Stimulated activated naive B cell treated with anti-CD40 and anti-IgM and Interleukin-4, amounts not matched to agents 10 μg/mL and 1 μg/mL and 100 μg/mL, for 72 hours (primary cell): ENCODE measurements around the gene GAS5.
"Not testable (repeated sequence)": the region's sequence is repeated elsewhere in the genome, so short reads cannot be mapped to it uniquely, and the experiment has no call there.

Experiments
- ATAC-seq, 2 donors: fragments of 150-1000 bp; cut with Tn5 transposase; replicated peaks; 2 replicates each; pipeline ENCODE4 v1.10.0; 2021; ENCODE audit warnings: moderate library complexity in 1 of 2
- DNase-seq: peaks from one replicate; pipeline ENCODE4 v3.0.0; 2021
- H3K27ac Mint-ChIP-seq: one replicate; pipeline ENCODE4 v1.8.0; 2022; ENCODE audit warnings: mild to moderate bottlenecking, mixed read lengths
- H3K27me3 Mint-ChIP-seq, 2 donors: one replicate each; pipeline ENCODE4 v1.8.0; 2022; ENCODE audit warnings: mixed read lengths in 2 of 2
- H3K36me3 Mint-ChIP-seq, 2 donors: one replicate each; pipeline ENCODE4 v1.8.0; 2022; ENCODE audit warnings: mixed read lengths in 2 of 2, mild to moderate bottlenecking in 1 of 2
- H3K4me1 Mint-ChIP-seq, 2 donors: one replicate each; pipeline ENCODE4 v1.8.0; 2022; ENCODE audit warnings: mixed read lengths in 2 of 2, mild to moderate bottlenecking in 1 of 2
- H3K4me3 Mint-ChIP-seq, 2 donors: one replicate each; pipeline ENCODE4 v1.8.0; 2022; ENCODE audit warnings: mild to moderate bottlenecking in 2 of 2, mixed read lengths in 2 of 2, moderate library complexity in 1 of 2
- H3K9me3 Mint-ChIP-seq, 2 donors: one replicate each; pipeline ENCODE4 v1.8.0; 2022; ENCODE audit warnings: mixed read lengths in 2 of 2, mild to moderate bottlenecking in 1 of 2

Gene GAS5

DNA sequence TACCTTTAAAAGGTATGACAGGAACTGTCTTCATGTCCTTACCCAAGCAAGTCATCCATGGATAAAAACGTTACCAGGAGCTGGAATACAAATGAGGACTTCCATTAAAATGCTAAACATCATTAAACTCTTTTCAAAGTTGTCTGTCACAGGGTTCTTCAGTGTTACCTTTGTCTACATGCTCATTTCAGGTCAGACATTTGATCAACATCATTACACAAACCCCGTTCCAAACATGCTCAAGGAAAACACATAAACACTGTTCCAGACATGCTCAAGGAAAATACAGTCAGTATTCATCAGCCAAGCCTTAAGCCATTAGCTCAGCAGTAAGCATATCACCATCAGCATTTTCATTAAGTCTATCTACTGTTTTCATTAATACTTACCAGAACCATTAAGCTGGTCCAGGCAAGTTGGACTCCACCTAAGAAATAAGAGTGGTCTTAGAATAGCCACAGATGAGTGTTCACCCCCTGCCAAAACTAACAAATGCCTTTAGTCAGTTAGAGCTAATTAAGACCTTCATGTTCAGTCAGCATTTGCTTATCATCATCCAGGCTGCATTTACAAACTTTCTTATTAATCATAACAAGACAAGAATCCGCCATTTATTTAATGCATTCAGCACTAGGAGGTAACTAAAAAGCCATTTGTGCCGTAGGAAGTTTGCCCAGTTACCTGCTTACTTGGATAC, 2.2 kb downstream of the GAS5 start:
- Mint-ChIP-seq H3K36me3 (peaks cover 45 to 70% of the 10 kb centered on the region in 2 donors), H3K4me3 (peak overlapping the region; percentile 93 to 97), H3K27me3 (no peaks in the 10 kb centered on the region), H3K27ac (peak overlapping the region; percentile 99), H3K4me1 (peaks cover 29 to 54% of the 10 kb centered on the region in 2 donors), H3K9me3 (no peaks in the 10 kb centered on the region)
- DNase-seq (no peak), ATAC-seq (no peak)

DNA sequence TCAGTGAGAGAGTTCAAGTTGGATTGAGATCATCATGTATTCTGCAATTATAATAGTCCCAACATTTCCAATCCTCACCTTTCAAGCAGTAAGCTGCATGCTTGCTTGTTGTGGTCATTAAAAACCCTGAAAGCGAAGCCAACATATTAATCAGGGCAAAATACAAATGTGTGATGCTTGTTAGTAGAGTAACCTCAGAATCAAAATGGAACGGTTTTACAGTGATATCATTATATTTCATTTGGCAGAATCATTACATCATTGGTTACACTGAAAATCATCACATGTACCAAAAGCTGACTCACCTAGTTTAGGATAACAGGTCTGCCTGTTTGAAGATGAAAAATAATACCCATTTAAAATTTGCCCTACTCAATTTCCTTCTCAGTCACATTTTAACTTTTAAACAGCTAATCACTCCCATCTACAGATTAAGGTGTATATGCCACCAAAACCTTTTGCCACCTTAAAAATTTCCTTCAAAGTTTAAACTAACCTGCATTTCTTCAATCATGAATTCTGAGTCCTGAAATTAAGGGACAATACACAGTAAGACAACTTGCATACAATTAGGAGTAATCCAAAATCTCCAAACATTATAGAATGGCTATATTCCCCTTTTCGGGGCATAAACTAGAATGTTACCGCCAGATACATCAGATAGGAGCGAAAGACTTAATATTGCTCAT, 3.5 kb downstream of the GAS5 start:
- DNase-seq (no peak), ATAC-seq (no peak)
- Mint-ChIP-seq H3K27me3 (no peaks in the 10 kb centered on the region), H3K27ac (peak overlapping the region; percentile 99), H3K4me1 (peaks cover 24 to 43% of the 10 kb centered on the region in 2 donors), H3K4me3 (peak overlapping the region; percentile 93 to 97), H3K9me3 (no peaks in the 10 kb centered on the region), H3K36me3 (peaks cover 45 to 66% of the 10 kb centered on the region in 2 donors)

DNA sequence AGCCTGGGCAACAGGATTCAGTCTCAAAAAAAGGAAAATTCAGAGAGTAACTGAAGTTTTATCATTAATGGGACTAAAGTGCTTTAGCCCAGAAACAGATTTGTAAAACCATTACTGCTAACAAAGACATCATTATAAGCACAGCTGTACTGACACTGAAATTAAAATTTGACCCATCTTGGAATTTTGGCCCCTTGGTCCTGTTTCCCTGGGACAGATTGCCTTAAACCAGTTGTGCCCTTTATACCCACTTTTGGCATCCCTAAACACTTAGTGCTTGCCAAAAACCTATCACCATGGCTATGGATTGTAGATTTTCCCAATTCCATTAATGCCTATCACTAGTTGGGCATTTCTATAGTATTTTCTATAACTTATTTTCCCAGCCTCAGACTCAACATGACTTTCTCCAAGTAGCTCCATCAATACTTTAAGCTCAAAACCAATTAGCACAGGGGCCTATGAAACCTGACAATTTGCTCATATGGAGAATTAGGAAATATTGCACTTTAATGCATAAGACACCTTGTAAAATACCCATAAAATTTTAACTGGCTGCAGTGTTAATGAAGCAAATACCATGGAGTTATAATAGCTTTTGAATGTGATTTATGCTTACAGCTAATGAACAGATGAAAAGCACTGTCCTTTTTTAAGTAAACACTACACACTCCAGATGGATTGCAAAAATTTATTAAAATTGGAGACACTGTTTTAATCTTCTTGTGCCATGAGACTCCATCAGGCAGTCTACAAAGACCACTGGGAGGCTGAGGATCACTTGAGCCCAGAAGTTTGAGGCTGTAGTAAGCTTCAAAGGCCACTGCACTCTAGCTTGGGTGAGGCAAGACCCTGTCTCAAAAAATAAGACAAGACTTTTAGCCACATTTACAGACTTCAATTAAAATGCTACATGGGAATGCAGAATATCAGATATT, 4.3 kb downstream of the GAS5 start:
- no peak for DNase-seq
- Mint-ChIP-seq H3K36me3 (peaks cover 45 to 66% of the 10 kb centered on the region in 2 donors), H3K9me3 (no peaks in the 10 kb centered on the region), H3K27ac (peak overlapping the region; percentile 99), H3K4me3 (peak overlapping the region; percentile 50 to 93), H3K27me3 (no peaks in the 10 kb centered on the region), H3K4me1 (peaks cover 19 to 36% of the 10 kb centered on the region in 2 donors)
- ATAC-seq, result no peak

DNA sequence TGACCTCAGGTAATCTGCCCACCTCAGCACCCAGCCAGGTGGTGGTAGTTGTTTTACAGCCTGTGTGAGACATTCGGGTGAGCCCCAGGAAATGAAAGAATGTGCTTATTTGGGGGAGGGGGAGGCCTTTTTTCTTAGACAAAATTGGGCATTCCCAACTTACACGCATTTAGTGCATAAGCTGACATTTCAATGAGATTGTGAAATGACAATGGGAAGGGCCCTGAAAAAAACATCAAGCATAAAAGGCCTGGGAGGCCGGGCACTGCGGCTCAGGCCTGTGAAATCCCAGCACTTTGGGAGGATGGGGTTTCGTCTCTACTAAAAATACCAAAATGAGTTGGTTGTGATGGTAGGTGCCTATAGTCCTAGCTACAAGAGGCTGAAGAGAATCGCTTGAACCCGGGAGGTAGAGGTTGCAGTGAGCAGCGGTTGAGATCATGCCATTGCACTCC, 5.0 kb downstream of the GAS5 start:
- Mint-ChIP-seq H3K9me3 (no peaks in the 10 kb centered on the region), H3K4me3 (peak overlapping the region in 1 of 2 donors; percentile 44), H3K27ac (peak overlapping the region; percentile 99), H3K36me3 (peaks cover 43 to 63% of the 10 kb centered on the region in 2 donors), H3K27me3 (no peaks in the 10 kb centered on the region), H3K4me1 (peaks cover 17 to 36% of the 10 kb centered on the region in 2 donors)
- DNase-seq, result no peak
- ATAC-seq, result peak; percentile 4 to 9

DNA sequence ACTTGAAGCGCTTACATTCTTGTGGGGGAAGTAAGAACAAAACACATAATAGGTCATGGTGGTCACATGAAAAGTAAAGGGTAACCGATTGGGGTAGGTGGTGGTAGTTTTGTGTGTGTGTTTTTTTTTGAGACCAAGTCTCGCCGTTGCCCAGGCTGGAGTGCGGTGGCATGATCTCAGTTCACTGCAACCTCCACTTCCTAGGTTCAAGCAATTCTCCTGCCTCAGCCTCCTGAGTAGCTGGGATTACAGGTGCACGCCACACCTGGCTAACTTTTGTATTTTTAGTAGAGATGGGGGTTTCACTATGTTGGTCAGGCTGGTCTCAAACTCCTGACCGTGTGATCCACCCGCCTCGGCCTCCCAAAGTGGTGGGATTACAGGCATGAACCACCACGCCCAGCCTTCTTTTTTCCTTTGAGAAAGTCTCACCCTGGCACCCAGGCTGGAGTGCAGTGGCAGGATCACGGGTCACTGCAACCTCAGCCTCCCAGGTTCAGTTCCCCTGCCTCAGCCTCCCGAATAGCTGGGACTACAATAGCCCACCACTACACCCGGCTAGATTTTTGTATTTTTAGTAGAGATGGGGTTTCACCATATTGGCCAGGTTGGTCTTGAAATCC, 5.5 kb downstream of the GAS5 start:
- H3K9me3 Mint-ChIP-seq, DNase-seq, H3K27me3 Mint-ChIP-seq: not testable (repeated sequence)
- peak overlapping the region in 1 of 2 donors; percentile 44 for H3K4me3 Mint-ChIP-seq
- ATAC-seq, result peak; percentile 21 to 30
- peaks cover 37 to 62% of the 10 kb centered on the region in 2 donors for H3K36me3 Mint-ChIP-seq
- H3K4me1 Mint-ChIP-seq, result peaks cover 15 to 36% of the 10 kb centered on the region in 2 donors
- peak overlapping the region; percentile 94 for H3K27ac Mint-ChIP-seq

DNA sequence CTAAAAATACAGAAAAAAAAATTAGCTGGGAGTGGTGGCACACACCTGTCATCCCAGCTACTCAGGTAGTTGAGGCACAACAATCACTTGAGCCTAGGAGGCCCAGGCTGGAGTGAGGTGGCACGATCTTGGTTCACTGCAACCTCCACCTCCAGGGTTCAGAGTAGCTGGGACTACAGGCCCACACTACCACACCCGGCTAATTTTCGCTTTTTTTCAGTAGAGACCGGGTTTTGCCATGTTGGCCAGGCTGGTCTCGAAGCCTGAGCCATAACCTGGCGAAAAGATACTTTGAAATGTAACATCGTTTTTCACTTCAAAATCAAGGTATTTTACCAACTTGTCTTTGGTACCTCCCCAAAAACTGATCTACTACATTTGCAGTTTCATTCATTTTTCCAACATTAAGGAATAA, 6.1 kb downstream of the GAS5 start:
- peak overlapping the region in 1 of 2 donors; percentile 17 for H3K4me3 Mint-ChIP-seq
- peaks cover 32 to 57% of the 10 kb centered on the region in 2 donors for H3K36me3 Mint-ChIP-seq
- ATAC-seq, result peak; percentile 23 to 35

DNA sequence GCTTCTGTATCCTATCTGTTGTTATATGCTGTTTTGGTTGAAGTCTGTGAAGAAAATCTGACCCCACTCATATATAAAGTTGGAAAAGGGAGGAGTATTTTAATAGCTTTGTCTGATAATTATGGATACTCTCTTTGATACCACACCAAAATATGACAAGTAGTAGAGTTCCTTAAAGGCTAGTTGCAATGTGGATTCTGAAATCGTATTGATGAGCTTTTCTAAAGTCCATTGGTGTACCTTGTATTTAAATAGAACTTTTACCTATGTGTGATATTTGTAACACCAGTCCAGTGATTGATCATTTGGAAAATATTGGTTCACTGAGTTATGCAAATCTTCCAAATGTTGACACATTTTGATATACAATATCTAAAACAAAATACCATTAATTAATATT, 7.7 kb downstream of the GAS5 start:
- Mint-ChIP-seq H3K4me3 (no peak overlapping the region), H3K27ac (no peak overlapping the region), H3K4me1 (peaks cover 8 to 15% of the 10 kb centered on the region in 2 donors), H3K36me3 (peaks cover 27 to 57% of the 10 kb centered on the region in 2 donors), H3K27me3 (no peaks in the 10 kb centered on the region), H3K9me3 (no peaks in the 10 kb centered on the region)
- ATAC-seq (no peak), DNase-seq (no peak)

More for the DNA sequence above, 6.1 kb downstream of the GAS5 start:
- H3K27me3 Mint-ChIP-seq, result no peaks in the 10 kb centered on the region
- no peak for DNase-seq
- H3K4me1 Mint-ChIP-seq, result peaks cover 15 to 32% of the 10 kb centered on the region in 2 donors
- peak overlapping the region; percentile 94 for H3K27ac Mint-ChIP-seq
- no peaks in the 10 kb centered on the region for H3K9me3 Mint-ChIP-seq

DNA sequence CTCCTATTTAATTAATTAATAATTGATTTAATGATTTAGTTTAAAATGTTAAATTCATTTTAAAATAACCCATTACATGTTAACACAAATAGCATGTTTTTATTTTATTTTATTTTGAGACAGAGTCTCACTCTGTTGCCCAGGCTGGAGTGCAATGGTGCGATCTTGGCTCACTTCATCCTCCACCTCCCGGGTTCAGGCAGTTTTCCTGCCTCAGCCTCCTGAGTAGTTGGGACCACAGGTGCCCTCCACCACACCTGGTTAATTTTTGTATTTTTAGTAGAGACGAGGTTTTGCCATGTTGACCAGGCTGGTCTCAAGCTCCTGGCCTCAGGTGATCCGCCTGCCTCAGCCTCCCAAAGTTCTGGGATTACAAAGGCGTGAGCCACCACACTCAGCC, 8.2 kb downstream of the GAS5 start:
- H3K36me3 Mint-ChIP-seq, result peaks cover 24 to 56% of the 10 kb centered on the region in 2 donors
- not testable (repeated sequence) for DNase-seq, H3K27me3 Mint-ChIP-seq, H3K4me3 Mint-ChIP-seq, ATAC-seq, H3K4me1 Mint-ChIP-seq, H3K9me3 Mint-ChIP-seq
- H3K27ac Mint-ChIP-seq, result peak overlapping the region; percentile 51

DNA sequence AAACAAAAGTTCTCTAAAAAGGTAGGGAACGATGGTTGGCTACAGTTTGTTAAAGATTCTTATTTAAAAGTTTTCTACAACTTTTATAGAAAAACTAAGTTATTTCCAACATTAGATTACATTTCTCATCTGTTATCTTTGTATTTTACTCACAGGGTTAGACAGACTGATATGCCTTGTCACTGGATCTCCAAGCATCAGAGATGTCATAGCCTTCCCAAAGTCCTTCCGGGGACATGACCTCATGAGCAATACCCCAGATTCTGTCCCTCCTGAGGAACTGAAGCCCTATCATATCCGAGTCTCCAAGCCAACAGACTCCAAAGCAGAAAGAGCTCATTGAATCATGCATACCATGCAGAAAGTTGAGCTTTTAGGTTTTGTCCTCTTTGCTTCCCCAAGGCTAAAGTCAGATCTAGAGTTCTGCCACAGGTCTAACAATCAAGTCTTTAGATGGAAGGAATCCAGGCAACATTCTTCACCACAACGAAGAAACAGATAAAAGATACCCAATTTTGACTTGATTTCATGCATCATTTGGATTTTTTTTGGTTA, 10.3 kb downstream of the GAS5 start:
- H3K4me1 Mint-ChIP-seq, result no peaks in the 10 kb centered on the region
- DNase-seq (no peak), ATAC-seq (no peak)
- H3K9me3 Mint-ChIP-seq, result no peaks in the 10 kb centered on the region
- peak overlapping the region; percentile 51 for H3K27ac Mint-ChIP-seq
- peaks cover 23 to 47% of the 10 kb centered on the region in 2 donors for H3K36me3 Mint-ChIP-seq
- H3K4me3 Mint-ChIP-seq, result no peak overlapping the region
- no peaks in the 10 kb centered on the region for H3K27me3 Mint-ChIP-seq

DNA sequence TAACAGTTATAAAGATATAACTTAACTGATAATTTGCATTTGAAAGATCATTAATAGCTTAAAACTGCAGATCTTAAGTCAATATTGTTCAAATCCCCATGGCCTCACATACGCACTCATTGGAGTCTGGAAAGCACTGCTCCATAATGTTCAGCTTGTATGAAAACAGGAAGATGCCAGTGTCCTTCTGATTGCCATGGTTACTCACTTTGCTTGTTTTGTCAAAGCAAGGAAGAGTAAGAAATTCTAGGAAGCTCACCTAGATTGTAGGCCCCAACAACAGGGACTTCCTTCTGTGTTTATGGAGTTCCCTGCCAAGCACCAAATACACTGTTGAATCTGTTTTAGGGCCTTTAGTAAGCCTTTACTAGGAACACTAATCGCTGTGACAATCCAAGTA, 10.9 kb downstream of the GAS5 start:
- ATAC-seq (no peak), DNase-seq (no peak)
- Mint-ChIP-seq H3K36me3 (peaks cover 24 to 46% of the 10 kb centered on the region in 2 donors), H3K4me3 (no peak overlapping the region), H3K4me1 (no peaks in the 10 kb centered on the region), H3K9me3 (no peaks in the 10 kb centered on the region), H3K27me3 (no peaks in the 10 kb centered on the region), H3K27ac (no peak overlapping the region)

DNA sequence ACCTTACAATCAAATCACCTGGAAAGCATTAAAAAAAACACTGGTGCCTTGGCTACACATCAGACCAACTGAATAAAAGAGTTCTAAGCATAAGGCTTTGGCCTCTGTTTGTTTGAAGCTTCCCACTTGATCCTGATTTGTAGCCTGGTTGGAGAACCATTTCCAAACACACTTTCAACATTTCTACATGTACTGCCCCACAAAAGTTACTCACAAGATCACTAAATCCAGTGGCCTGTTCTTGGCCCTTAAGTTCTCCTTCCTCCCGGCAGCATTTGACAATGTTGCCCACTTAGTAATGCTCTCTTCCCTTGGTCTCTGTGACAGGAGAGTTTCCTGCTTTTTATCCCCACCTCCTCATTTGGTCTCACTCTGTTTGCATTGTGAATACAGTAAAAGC, 11.8 kb downstream of the GAS5 start:
- H3K36me3 Mint-ChIP-seq, result peaks cover 28 to 45% of the 10 kb centered on the region in 2 donors
- H3K9me3 Mint-ChIP-seq, result no peaks in the 10 kb centered on the region
- no peaks in the 10 kb centered on the region for H3K27me3 Mint-ChIP-seq
- peak overlapping the region; percentile 7 for H3K27ac Mint-ChIP-seq
- no peak overlapping the region for H3K4me3 Mint-ChIP-seq
- no peak for ATAC-seq
- H3K4me1 Mint-ChIP-seq, result no peaks in the 10 kb centered on the region
- DNase-seq, result no peak

DNA sequence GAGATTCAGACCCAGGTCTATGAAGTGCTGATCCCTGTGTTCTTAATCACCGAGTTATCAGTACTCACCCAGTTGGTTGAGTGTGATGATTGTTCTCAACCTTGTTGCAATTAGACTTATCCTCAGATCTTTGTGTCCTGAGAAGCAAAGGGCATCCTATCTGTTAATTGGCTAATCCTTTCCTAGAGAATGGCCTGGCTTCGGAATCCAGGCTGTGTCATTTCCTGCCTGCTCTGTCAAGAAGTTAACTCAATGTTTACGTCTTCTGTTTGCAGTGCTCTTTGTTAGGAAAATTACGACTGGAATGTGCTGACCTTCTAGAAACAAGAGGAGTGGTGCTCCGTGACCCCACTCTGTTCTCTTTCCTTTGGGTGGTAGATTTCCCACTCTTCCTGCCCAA, 14.7 kb downstream of the GAS5 start:
- peaks cover 33 to 54% of the 10 kb centered on the region in 2 donors for H3K36me3 Mint-ChIP-seq
- DNase-seq (no peak), ATAC-seq (no peak)
- no peaks in the 10 kb centered on the region for H3K9me3 Mint-ChIP-seq
- H3K4me1 Mint-ChIP-seq, result no peaks in the 10 kb centered on the region
- H3K4me3 Mint-ChIP-seq, result no peak overlapping the region
- H3K27ac Mint-ChIP-seq, result no peak overlapping the region
- no peaks in the 10 kb centered on the region for H3K27me3 Mint-ChIP-seq

DNA sequence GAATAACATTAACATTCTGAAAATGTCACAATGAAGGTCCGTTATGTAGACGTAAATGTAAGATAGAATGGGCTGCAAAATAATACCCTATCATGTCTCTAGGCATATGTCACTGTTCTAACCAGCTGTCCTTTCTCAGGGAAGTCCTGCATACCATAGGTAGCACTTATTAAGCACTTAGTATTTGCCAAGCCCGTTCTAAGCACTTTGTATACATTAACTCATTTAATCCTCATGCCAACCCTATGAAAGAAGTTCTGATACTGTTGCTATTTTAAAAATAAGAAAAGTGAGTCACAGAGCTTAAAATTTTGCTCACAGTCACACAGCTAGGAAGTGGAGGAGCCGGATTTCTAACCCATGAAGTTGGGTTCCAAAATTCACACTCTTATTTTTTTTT, 15.7 kb downstream of the GAS5 start:
- Mint-ChIP-seq H3K36me3 (peaks cover 34 to 53% of the 10 kb centered on the region in 2 donors), H3K27me3 (no peaks in the 10 kb centered on the region), H3K4me1 (no peaks in the 10 kb centered on the region), H3K9me3 (no peaks in the 10 kb centered on the region), H3K27ac (no peak overlapping the region), H3K4me3 (no peak overlapping the region)
- ATAC-seq, result no peak
- DNase-seq, result no peak
